Stimulated activated naive CD8-positive, alpha-beta T cell treated with anti-CD3 and anti-CD28 coated beads, Interleukin-15, Interleukin-2, amounts not matched to agents 100 U/mL and 50 U/mL, for 24 hours (primary cell): ENCODE measurements around the gene MAU2.

Source experiments
- ATAC-seq: fragments of 150-1000 bp; cut with Tn5 transposase; one replicate; pipeline ENCODE4 v1.10.0; 2021
- DNase-seq: peaks from one replicate; pipeline ENCODE4 v3.0.0; 2021

MAU2 gene, protein sequence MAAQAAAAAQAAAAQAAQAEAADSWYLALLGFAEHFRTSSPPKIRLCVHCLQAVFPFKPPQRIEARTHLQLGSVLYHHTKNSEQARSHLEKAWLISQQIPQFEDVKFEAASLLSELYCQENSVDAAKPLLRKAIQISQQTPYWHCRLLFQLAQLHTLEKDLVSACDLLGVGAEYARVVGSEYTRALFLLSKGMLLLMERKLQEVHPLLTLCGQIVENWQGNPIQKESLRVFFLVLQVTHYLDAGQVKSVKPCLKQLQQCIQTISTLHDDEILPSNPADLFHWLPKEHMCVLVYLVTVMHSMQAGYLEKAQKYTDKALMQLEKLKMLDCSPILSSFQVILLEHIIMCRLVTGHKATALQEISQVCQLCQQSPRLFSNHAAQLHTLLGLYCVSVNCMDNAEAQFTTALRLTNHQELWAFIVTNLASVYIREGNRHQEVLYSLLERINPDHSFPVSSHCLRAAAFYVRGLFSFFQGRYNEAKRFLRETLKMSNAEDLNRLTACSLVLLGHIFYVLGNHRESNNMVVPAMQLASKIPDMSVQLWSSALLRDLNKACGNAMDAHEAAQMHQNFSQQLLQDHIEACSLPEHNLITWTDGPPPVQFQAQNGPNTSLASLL

DNA sequence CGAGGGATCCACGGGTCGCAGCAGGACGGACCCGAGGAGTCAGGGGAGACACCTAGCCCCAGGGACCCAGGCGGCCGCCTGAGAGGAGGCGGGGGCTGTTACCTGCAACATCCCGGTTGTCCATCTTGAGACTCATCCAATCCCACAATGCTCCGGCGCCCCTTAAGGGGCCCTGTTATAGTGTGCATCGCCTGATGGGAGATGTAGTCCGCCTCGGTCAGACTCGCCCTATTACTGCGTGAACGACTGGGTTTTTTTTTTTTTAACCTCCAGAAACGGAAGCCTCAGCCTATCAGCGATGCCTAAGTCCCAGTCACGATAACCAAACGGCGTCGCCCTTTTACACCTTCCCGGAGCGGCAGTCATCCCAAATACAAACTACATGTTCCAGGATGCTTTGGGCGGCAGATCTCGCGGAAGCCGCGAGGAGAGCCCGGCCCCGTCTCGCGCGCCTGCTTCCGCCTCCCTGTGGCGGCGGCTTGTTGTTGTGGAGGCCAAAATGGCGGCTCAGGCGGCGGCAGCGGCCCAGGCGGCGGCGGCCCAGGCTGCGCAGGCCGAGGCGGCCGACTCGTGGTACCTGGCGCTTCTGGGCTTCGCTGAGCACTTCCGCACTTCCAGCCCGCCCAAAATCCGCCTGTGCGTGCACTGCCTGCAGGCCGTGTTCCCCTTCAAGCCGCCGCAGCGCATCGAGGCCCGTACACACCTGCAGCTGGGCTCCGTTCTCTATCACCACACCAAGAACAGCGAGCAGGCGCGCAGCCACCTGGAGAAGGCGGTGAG is at the start of gene MAU2, which contains the start of gene SUGP1:
MAU2 (plus strand) TSS at position 469 of the 780 bp plus-strand sequence; CDS start at position 500, 31 bp downstream.
SUGP1 (minus strand) TSS at position 149 of the 780 bp plus-strand sequence; CDS start at position 136, 13 bp downstream.
- ATAC-seq: peak; percentile 97

DNA sequence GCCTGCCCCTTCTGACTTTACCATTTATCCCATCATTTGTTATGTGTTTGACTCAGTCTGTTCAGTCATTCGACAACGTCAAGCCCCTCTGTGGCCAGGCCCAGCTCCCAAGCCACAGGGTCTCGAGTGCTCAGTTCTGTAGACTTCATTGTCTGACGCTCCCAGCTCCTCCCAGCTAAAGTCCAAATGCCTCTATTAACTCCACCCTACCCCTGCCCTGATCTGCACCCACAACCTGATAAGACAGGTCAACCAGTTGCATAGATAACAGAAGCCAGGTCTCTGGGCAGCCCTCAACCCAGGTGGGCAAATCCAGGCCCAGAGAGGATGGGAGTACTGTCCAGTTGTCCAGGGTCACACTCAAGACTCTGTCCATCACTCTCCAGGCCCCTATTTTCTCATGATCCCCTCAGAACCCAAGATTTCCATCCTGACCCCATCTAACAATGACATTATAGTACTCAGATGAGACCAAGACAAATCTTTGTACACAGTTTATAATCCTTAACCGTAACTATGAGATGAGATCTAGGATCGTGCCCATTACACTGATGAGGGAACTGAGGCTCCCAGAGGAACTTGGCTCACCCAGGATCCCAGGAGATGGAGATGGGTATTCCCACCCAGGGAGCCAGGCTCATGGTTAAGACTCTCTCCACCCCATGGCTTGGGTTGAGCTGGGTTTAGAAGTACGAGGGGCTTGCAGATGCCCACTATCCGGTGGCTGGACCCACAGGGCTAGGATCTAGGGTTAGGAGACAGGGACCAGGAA is 48.6 kb upstream of the MAU2 start:
- DNase-seq: no peak
- no peak for ATAC-seq

More for the DNA sequence above, at the start of gene MAU2, which contains the start of gene SUGP1:
- DNase-seq: peak; percentile 88

GRCh38 chr19:19274146-19274545 is 46.5 kb upstream of the MAU2 start:
- DNase-seq (no peak), ATAC-seq (no peak)

DNA sequence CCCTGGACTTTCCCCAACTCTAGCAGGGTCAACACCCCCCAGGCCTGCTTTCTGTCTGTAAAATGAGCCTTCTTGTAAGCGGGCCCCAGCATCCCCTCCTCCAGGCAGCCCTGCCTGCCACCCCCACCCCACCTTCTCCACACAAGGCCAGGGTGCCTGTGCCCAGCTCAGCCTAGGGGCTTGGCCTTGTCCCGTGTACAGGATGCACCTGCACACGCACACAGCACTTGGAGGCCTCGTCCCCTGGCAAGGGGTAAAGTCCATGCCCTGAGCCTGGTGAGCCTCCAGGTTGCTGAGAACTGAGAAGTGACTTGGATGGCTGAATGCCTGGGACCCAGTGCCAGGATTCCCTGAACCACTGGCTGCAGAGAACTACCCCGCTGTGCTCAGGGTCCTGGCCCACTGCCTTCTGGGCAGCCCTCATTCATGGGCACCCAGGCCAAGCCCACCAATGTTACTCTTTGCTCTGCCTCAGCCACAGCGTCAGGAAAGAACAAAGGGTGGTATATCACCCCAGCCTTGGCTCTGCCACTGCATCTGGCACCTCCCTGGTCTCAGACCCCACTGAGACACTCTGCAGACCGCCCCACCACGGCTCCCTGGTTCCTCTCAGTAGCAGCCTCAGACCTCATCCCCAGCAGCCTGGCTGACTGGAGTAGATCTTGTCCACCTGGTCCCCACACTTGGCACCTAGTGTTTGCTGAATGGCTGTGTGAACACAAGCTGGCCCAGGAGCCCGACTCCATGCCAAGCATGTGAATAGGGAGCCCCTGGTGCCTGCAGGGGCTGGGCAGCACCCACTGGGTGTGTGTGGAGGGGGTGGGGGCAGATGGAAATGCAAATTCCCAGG is 45.7 kb upstream of the MAU2 start:
- DNase-seq: no peak
- no peak for ATAC-seq

GRCh38 chr19:19276386-19276785 is 44.2 kb upstream of the MAU2 start:
- no peak for ATAC-seq
- DNase-seq: no peak

DNA sequence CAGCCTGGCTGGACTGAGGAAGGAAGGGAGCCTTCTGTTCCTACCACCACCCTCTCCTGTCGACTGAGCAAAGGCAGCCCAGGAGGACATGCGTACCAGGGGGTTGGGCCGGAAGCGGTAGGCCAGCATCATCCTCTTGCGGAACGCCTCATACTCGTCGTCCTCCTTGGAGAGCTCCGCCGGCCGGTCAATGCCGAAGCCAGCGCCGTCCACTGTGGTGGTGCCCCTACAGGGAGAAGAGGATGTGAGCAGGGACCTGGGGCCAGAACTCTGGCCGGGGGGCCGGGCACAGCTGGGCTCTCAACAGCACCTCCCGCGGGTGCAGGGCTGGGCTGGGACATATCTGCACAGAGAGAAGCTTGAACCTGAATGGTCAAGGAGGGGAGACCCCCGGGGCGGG is 43.8 kb upstream of the MAU2 start:
- ATAC-seq: no peak

DNA sequence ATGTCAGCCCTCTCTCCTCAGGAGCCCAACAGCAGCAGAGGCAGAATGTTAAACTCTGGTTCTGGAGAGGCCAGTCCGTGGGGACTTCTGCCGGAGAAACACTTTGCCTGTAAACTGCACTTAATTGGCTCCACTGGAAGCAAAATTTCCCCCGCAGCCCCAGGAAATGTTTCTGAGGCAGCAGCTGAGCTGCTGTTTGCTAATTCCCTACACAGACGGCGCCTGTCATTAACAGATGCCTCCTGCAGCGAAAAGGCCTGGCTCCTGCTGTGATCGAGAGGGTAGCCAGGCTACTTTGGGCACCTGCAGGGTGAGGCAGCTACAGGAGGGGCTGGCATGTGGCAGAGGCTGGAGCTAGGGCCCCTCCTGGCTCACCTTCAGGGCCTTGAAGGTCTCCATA is 42.3 kb upstream of the MAU2 start:
- ATAC-seq: no peak

More for the DNA sequence above, 43.8 kb upstream of the MAU2 start:
- no peak for DNase-seq

GRCh38 chr19:19279062-19279612 is 41.5 kb upstream of the MAU2 start:
- DNase-seq (no peak), ATAC-seq (no peak)

More for the DNA sequence above, 42.3 kb upstream of the MAU2 start:
- DNase-seq: no peak

DNA sequence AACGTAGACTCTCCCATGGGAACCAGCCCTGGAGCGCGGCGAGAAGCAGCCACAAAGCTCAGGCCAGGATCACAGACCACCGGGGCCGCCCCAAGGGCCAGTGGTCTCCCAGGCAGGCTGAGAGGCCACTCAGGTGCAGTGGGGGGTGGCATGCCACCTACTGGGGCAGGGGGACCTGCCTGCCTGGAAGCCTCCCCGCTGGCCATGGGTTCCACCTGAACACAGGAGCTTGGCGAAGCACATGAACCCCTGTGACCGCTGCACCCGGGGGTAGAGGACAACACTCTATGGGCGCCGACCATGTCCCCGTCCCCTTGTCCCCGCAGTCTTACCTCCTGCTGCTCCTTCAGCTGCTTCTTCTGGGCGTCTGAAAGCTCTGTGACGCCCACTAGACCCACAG is 40.8 kb upstream of the MAU2 start:
- ATAC-seq: no peak
- DNase-seq: no peak

DNA sequence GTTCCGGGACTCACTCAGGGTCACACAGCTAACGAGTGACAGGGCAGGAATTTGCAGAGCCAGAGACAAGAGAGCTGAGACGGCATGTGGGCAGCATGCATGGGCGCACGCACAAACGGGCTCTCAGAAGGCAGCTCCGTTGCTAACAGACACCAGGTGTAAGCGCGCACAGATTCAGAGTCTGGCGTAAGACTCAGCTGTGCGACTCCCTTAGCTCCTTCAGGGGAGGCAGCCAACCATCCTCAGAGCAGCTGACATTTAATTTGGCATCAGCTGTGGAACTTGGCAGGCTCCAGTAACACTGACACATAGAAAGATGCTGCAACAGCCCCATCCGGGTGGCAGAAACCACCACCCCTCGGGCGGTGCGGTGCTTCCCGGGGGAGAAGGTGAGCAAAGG is 40.1 kb upstream of the MAU2 start:
- no peak for DNase-seq
- no peak for ATAC-seq

DNA sequence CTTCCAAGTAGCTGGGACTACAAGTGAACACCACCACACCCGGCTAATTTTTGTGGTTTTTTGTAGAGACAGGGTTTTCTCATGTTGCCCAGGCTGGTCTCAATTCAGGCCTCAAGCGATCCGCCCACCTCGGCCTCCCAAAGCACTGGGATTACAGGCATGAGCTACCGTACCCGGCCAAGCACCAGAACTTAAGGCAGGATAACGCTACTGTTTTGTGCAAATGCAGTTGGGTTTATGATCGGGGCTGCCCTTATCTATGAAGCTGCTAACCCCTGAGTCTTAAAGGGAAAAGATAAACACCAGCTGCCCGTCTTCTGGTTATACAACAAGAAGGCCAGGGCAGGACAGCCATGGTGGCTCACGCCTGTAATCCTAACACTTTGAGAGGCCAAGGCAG is 34.9 kb upstream of the MAU2 start:
- ATAC-seq (no peak), DNase-seq (no peak)

- DNase-seq (no peak), ATAC-seq (no peak)
Observed at GRCh38 chr19:19292607-19293006, 28.0 kb upstream of the MAU2 start.

- ATAC-seq: no peak
- DNase-seq: no peak
Observed at GRCh38 chr19:19294914-19295313, 25.7 kb upstream of the MAU2 start.

GRCh38 chr19:19296953-19297689 is 23.5 kb upstream of the MAU2 start:
- ATAC-seq (peak; percentile 25), DNase-seq (no peak)

DNA sequence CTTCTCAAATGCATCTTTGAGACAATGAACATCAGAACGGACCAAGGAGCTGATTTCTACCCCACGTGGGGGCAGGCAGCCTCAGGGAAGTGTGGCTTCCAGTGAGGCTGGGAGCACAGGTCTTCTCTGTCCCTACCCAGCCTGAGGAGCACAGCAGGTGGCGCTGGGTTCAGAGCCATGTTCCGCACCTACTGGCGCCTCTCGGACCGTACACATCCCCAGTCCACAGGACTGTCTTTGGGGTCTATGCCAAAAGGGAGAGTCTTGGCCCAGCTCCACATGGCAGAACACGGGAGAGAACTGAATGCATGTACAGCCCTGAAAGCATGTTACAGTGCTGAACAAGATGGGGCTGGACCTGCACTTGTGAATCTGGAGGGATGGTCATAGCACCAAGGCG is 22.9 kb upstream of the MAU2 start:
- no peak for DNase-seq

DNA sequence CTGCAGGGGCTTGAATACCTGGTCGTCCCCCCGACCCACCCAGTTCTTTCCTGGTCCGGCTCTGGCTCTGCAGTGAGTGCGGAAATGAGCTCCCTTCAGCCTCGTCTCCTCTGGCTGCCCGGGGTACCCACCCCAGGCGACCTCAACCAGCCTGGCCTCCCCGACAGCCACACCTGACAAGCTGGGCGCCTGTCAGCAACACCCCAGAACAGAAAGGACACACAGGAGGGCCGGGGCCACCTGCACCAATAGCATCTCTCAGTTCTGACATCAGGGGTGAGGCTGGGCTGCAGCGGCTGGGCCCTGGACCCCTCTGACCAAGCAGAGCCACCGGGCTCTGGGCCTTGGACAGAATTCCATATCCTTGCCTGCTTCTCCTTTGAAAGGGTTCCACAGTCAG is 20.0 kb upstream of the MAU2 start:
- ATAC-seq (no peak), DNase-seq (no peak)

More for the DNA sequence above, 22.9 kb upstream of the MAU2 start:
- no peak for ATAC-seq

DNA sequence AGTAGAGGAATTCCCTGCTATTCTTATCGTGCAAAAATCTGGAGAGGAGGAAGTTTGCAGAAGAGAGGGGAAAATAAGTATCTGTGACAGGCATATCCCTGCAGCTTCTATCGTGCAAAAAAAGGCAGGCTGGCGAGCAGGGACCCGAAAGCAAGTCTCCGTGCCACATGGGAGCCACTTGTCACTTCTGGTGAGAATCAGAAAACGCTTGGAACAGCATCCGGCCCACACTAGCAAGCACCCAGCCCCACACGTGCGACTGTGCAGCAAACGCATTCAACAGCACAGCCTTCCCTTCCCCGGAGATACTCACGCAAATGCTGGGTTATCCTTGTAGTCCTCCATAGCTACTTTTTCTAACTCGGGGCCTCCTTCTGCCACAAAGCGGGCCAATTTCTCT is 17.2 kb upstream of the MAU2 start:
- ATAC-seq (no peak), DNase-seq (no peak)

DNA sequence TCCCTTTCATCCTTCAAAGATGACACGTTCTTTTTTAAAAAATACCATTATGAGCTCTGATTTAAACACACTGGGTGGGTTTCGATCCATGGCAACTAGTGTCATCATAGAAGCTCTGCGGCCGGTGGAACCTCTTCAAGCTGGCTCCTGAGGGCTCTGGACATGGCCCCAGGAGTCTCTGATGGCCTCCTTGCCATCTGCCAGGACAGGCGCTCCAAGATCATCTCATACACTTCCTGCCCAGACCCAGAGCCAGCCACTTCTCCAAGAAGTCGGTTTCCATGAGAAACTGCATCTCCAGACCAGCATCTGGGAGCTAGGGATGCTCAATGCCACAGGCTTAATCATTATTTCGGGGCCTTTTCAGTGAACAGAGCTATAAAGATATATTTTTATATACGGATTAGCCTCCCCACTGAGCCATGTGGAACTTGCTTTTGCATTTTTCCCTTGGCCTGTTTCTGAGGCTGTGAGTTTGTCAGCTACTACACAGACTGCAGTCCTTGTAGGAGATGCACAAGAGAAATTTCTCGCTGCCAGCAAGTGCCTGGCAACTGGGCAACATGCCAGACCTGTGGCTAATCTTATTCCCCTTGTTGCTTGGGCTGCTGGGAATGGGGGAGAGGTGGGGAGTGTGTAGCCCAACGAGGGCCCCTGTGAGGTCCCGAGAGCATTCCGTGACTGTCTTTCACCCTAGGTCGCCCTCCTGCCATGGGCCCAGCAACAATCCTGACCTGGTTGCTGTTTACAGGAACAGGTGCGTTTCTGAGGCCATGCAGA is 16.3 kb upstream of the MAU2 start:
- no peak for DNase-seq
- ATAC-seq: no peak

DNA sequence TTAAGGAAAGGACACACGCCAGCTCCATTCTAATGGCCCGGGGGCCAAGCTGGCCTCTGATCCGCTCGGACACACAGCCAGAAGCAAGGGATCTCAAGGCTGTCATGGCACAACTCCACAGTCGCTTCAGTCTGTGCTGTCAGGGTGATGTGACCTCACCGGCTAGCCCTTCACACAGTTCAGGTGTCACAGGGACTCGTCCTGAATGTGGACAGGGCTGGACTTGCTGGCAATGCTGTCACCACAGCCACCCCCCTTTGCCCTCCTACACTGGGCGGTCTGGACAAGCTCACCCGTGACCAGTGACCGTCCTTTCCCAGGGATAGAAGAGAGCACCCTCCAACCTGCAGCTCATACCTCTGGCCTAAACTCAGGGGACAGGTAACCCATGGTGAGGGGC is 15.6 kb upstream of the MAU2 start:
- DNase-seq (no peak), ATAC-seq (no peak)
